Prostate gland (tissue), 2 donors: Measurements from ENCODE around the gene ASXL2. TPM values are rescaled to one million over a fixed set of nuclear protein-coding genes. Genes with fewer than 3 reads are reported as not detected.

Experiments used
- DNase-seq: peaks from one replicate; pipeline ENCODE4 v3.0.0-alpha.2; 2019; ENCODE audit warnings: low spot score
- H3K27ac ChIP-seq, 2 donors: fragments of 200-600 bp; sonication (generic); 2 replicates each; pipeline ENCODE4 v1.5.1; 2017 to 2019
- H3K27me3 ChIP-seq: fragments of 200-600 bp; sonication (generic); replicated peaks from 2 replicates; pipeline ENCODE4 v1.5.1; 2019; ENCODE audit not compliant: insufficient read depth
- H3K36me3 ChIP-seq, 2 donors: fragments of 200-600 bp; sonication (generic); 1 replicate in 1 of 2; 2 replicates in 1 of 2; pipeline versions ENCODE4 v1.5.1 to v1.8.1; 2017 to 2019
- H3K4me1 ChIP-seq: fragments of 200-600 bp; sonication (generic); replicated peaks from 2 replicates; pipeline ENCODE4 v1.5.1; 2019
- H3K4me3 ChIP-seq, 2 donors: fragments of 200-600 bp; sonication (generic); 2 replicates each; pipeline ENCODE4 v1.5.1; 2017 to 2019
- H3K9me3 ChIP-seq: fragments of 200-600 bp; sonication (generic); 2 replicates; pipeline ENCODE4 v1.5.1; 2017
- CTCF ChIP-seq, 4 experiments: fragments of 200-600 bp in 2 of 4; fragments of 450-650 bp in 2 of 4; sonication (generic) in 2 of 4; IDR thresholded peaks; 1 replicate in 3 of 4; 2 replicates in 1 of 4; pipeline ENCODE4 v1.5.1; 2016 to 2019; ENCODE audit warnings: antibody characterized with exemption in 4 of 4, mild to moderate bottlenecking in 2 of 4, moderate library complexity in 2 of 4
- POLR2A ChIP-seq: fragments of 450-650 bp; IDR thresholded peaks from one replicate; pipeline ENCODE4 v1.6.1; 2016; ENCODE audit warnings: antibody characterized with exemption, mild to moderate bottlenecking
- POLR2AphosphoS5 ChIP-seq: sonication (generic); formaldehyde crosslinking; IDR thresholded peaks from one replicate; pipeline ENCODE4 v1.6.1; 2017; ENCODE audit warnings: antibody characterized with exemption
- WGBS: methylation state at CpG from one replicate; pipeline ENCODE4 v1.1.5; 2018; 5-methylcytosine and 5-hydroxymethylcytosine counted together
- intact Hi-C: fragments of 100-400 bp; cut with DNase I; formaldehyde crosslinking; loops from one replicate; pipeline ENCODE4 v1.14.2; 2022
- total RNA-seq, 2 donors: library from RNA; depleted of rRNA; stranded (reverse); fragments of >200 nt; gene quantifications; one replicate each; pipeline ENCODE4 v1.1.0, GENCODE V29; 2016

ASXL2 gene
- total RNA-seq, 2 donors from 2014 or later, result 15.8 to 36.1 TPM

DNA sequence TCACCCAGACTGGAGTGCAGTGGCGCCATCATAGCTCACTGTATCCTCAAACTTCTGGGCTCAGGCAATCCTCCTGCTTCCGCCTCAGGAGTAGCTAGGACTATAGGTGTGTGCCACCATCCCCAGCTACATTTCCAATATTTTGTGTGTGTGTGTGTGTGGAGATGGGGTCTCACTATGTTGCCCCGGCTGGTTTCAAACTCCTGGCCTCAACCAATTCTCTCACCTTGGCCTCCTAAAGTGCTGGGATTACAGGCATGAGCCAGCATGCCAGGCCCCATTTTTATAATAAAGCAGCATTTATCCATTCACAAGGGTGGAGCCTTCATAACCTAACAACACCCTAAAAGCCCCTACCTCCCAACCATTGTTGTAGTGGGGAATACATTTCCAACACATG lies 152.4 kb downstream of the ASXL2 start:
- Histone ChIP-seq H3K36me3 (no peaks in the 10 kb centered on the region), H3K4me3 (no peak overlapping the region), H3K27me3 (no peaks in the 10 kb centered on the region), H3K9me3 (no peaks in the 10 kb centered on the region), H3K4me1 (no peaks in the 10 kb centered on the region), H3K27ac (no peak overlapping the region)
- no peak for DNase-seq
- intact Hi-C loops, result no loop called here
- 100% methylated on average over 3 of the region's 3 CpGs for WGBS
- TF ChIP-seq CTCF (IDR thresholded peaks at IDR 0.05), result no peak

GRCh38 chr2:25724756-25725155 lies 153.5 kb downstream of the ASXL2 start:
- TF ChIP-seq POLR2A, result no peak
- TF ChIP-seq POLR2AphosphoS5, result no peak
- TF ChIP-seq CTCF (IDR thresholded peaks at IDR 0.05), result no peak
- DNase-seq, result no peak
- 91% methylated on average over 6 of the region's 6 CpGs for WGBS
- H3K4me3 ChIP-seq, result no peak overlapping the region
- H3K4me1 ChIP-seq, result peaks cover 1% of the 10 kb centered on the region
- intact Hi-C loops, result no loop called here
- no peaks in the 10 kb centered on the region for H3K9me3 ChIP-seq
- H3K27me3 ChIP-seq, result no peaks in the 10 kb centered on the region
- H3K27ac ChIP-seq, result no peak overlapping the region
- no peaks in the 10 kb centered on the region for H3K36me3 ChIP-seq

GRCh38 chr2:25722224-25722623 lies 156.1 kb downstream of the ASXL2 start:
- H3K4me1 ChIP-seq, result peaks cover 6% of the 10 kb centered on the region
- TF ChIP-seq CTCF (IDR thresholded peaks at IDR 0.05) (no peak), POLR2A (no peak)
- H3K4me3 ChIP-seq, result no peak overlapping the region
- intact Hi-C loops, result no loop called here
- no peaks in the 10 kb centered on the region for H3K9me3 ChIP-seq
- H3K27ac ChIP-seq, result no peak overlapping the region
- no peaks in the 10 kb centered on the region for H3K36me3 ChIP-seq
- DNase-seq, result no peak
- WGBS, result 83% methylated on average over 3 of the region's 3 CpGs
- H3K27me3 ChIP-seq, result no peaks in the 10 kb centered on the region

DNA sequence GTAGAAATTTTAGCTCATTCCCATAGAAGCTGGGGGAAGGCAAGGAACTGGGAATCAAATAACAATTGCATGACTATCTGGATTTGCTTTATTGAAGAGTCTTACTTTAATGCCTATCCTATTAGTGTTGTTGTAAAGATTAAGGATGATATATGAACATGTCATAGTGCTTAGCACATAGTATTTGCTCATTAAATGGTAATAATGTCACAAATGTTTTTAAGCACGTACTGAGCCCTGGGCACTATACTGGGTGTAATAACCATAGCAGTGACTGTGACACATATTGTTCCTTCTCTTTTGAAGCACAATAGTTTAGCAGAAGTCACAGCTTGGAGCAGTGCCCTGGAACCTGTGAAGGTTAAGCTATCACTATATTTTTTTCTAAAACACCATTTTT lies 157.7 kb downstream of the ASXL2 start:
- no peak for DNase-seq
- H3K27me3 ChIP-seq, result no peaks in the 10 kb centered on the region
- H3K36me3 ChIP-seq, result no peaks in the 10 kb centered on the region
- H3K27ac ChIP-seq, result no peak overlapping the region
- TF ChIP-seq CTCF (IDR thresholded peaks at IDR 0.05) (no peak), POLR2A (no peak), POLR2AphosphoS5 (no peak)
- H3K4me3 ChIP-seq, result no peak overlapping the region
- H3K9me3 ChIP-seq, result no peaks in the 10 kb centered on the region
- intact Hi-C loops, result no loop called here
- 62% methylated on average over 1 of the region's 1 CpG for WGBS
- peaks cover 6% of the 10 kb centered on the region for H3K4me1 ChIP-seq

GRCh38 chr2:25714740-25715139 lies 163.5 kb downstream of the ASXL2 start:
- Histone ChIP-seq H3K4me1 (peaks cover 4% of the 10 kb centered on the region), H3K36me3 (no peaks in the 10 kb centered on the region), H3K27me3 (no peaks in the 10 kb centered on the region), H3K9me3 (no peaks in the 10 kb centered on the region), H3K27ac (no peak overlapping the region), H3K4me3 (no peak overlapping the region)
- intact Hi-C loops, result no loop called here
- DNase-seq, result no peak
- WGBS, result 91% methylated on average over 1 of the region's 1 CpG
- TF ChIP-seq POLR2A (no peak), POLR2AphosphoS5 (no peak), CTCF (IDR thresholded peaks at IDR 0.05) (no peak)
